ENCODE results near the gene SERINC3. TPM values are rescaled to one million over a fixed set of nuclear protein-coding genes. Genes with fewer than 3 reads are reported as not detected.

Gene SERINC3
- total and polyA plus RNA-seq, 2 of the 8 experiments (the other 6 are each of a cell fraction or from before 2014, with no cell fraction given), result 47.2 to 66.0 TPM

DNA sequence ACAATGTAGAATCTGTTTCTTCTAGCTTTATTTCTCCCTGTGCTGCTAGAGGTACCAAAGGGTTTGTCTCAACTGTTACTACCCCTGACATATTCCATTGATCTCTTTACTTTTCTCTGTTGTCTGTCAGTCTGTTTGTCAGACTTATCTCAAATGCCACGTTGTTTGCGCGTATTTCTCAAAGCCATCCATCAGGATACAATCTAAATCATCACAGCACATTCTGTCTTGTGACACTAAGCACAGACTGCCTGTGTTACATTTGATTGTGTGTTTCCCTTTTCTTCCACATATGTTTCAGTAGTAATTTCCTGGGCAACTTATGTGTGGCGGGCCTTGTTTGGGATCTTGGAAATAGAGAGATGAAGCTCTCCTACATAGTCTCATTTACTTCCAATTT, 30.2 kb upstream of the SERINC3 start:
- Histone ChIP-seq H3K9me3 (ENCODE audit: insufficient read depth in 2 of 2, low read depth in 1 of 2, low read length in 1 of 2) (no peaks in the 10 kb centered on the region), H3K4me1 (replicated peaks in 1 of 4; ENCODE audit: control insufficient read depth in 3 of 4, insufficient read depth in 4 of 4, low read length in 3 of 4) (no peaks in the 10 kb centered on the region), H3K4me3 (ENCODE audit: extremely low read depth in 1 of 4, insufficient read depth in 2 of 4, low read depth in 3 of 4, low read length in 4 of 4) (no peak overlapping the region), H4K8ac (ENCODE audit: extremely low read depth, insufficient read depth, low read length) (no peak overlapping the region), H3K14ac (ENCODE audit: insufficient read length) (no peak overlapping the region), H3K18ac (ENCODE audit: extremely low read depth, low read length) (no peak overlapping the region), H2BK120ac (replicated peaks; ENCODE audit: low read depth, low read length) (no peak overlapping the region), H3K56ac (replicated peaks; ENCODE audit: insufficient read length, low read depth, low read length) (no peak overlapping the region), H2AK5ac (ENCODE audit: low read depth, low read length) (no peak overlapping the region), H3K23me2 (ENCODE audit: low read depth, low read length) (no peaks in the 10 kb centered on the region), H3K79me2 (ENCODE audit: control insufficient read depth in 1 of 2, insufficient read depth in 2 of 2, low read length in 2 of 2) (no peaks in the 10 kb centered on the region), H4K5ac (ENCODE audit: insufficient read length, low read depth, low read length) (no peak overlapping the region), H2BK20ac (ENCODE audit: low read length) (no peak overlapping the region), H4K91ac (replicated peaks; ENCODE audit: insufficient read length, low read length) (no peak overlapping the region), H2AFZ (ENCODE audit: low read length) (no peak overlapping the region), H3K4me2 (ENCODE audit: insufficient read depth in 1 of 2, low read depth in 2 of 2, low read length in 2 of 2) (no peak overlapping the region), H3K27ac (ENCODE audit: low read depth, low read length) (no peak overlapping the region), H3K27me3 (replicated peaks in 1 of 4; ENCODE audit: control insufficient read depth in 3 of 4, extremely low read depth in 1 of 4, insufficient read depth in 3 of 4, low read length in 3 of 4) (no peaks in the 10 kb centered on the region), H2BK12ac (ENCODE audit: low read depth, low read length) (no peak overlapping the region), H2BK15ac (ENCODE audit: low read length) (no peak overlapping the region), H4K20me1 (replicated peaks in 1 of 2; ENCODE audit: control insufficient read depth in 1 of 2, insufficient read depth in 2 of 2, low read length in 2 of 2) (peaks cover 2 to 3% of the 10 kb centered on the region in 2 experiments), H3K79me1 (ENCODE audit: low read depth, low read length) (peaks cover 2% of the 10 kb centered on the region), H2BK5ac (ENCODE audit: low read depth, low read length) (no peak overlapping the region), H3K23ac (ENCODE audit: insufficient read length) (no peak overlapping the region), H3K36me3 (ENCODE audit: control insufficient read depth in 2 of 4, insufficient read depth in 4 of 4, low read length in 3 of 4) (no peaks in the 10 kb centered on the region), H3K4ac (replicated peaks; ENCODE audit: insufficient read length, low read depth, low read length) (no peak overlapping the region), H3K9ac (replicated peaks in 1 of 4; ENCODE audit: extremely low read depth in 1 of 4, low read depth in 3 of 4, low read length in 3 of 4) (no peak overlapping the region)
- FAIRE-seq (no peak), DNase-seq (ENCODE audit: low read depth in 1 of 2, low spot score in 2 of 2) (no peak)
- no peak for TF ChIP-seq POU5F1 (IDR thresholded peaks at IDR 0.05; ENCODE audit: low read depth, low read length)
- no peak for TF ChIP-seq PHF8 (conservative IDR thresholded peaks at IDR 0.05; ENCODE audit: low read depth, low read length)
- TF ChIP-seq KDM1A (IDR thresholded peaks at IDR 0.05; ENCODE audit: borderline replicate concordance, low read length), result no peak
- no peak for TF ChIP-seq EGR1 (IDR thresholded peaks at IDR 0.05; ENCODE audit: borderline replicate concordance, low read depth, low read length)
- TF ChIP-seq, protein P1, sequence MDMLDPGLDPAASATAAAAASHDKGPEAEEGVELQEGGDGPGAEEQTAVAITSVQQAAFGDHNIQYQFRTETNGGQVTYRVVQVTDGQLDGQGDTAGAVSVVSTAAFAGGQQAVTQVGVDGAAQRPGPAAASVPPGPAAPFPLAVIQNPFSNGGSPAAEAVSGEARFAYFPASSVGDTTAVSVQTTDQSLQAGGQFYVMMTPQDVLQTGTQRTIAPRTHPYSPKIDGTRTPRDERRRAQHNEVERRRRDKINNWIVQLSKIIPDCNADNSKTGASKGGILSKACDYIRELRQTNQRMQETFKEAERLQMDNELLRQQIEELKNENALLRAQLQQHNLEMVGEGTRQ (IDR thresholded peaks at IDR 0.05; ENCODE audit: low read length), result no peak
- TF ChIP-seq, protein P2, sequence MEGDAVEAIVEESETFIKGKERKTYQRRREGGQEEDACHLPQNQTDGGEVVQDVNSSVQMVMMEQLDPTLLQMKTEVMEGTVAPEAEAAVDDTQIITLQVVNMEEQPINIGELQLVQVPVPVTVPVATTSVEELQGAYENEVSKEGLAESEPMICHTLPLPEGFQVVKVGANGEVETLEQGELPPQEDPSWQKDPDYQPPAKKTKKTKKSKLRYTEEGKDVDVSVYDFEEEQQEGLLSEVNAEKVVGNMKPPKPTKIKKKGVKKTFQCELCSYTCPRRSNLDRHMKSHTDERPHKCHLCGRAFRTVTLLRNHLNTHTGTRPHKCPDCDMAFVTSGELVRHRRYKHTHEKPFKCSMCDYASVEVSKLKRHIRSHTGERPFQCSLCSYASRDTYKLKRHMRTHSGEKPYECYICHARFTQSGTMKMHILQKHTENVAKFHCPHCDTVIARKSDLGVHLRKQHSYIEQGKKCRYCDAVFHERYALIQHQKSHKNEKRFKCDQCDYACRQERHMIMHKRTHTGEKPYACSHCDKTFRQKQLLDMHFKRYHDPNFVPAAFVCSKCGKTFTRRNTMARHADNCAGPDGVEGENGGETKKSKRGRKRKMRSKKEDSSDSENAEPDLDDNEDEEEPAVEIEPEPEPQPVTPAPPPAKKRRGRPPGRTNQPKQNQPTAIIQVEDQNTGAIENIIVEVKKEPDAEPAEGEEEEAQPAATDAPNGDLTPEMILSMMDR (IDR thresholded peaks at IDR 0.05; ENCODE audit: control extremely low read depth in 1 of 3, insufficient read depth in 1 of 3, low read depth in 1 of 3, low read length in 3 of 3), result no peak
- no peak for TF ChIP-seq TBP (IDR thresholded peaks at IDR 0.05; ENCODE audit: low read depth, low read length)
- TF ChIP-seq HDAC2 (IDR thresholded peaks at IDR 0.05; ENCODE audit: borderline replicate concordance in 1 of 2, low read depth in 2 of 2, low read length in 2 of 2), result no peak
- no peak for TF ChIP-seq RNF2 (IDR thresholded peaks at IDR 0.05; ENCODE audit: borderline replicate concordance, low read depth, low read length, missing control alignments, poor library complexity, severe bottlenecking)
- POLR2A ChIA-PET (ENCODE audit: partially characterized antibody), result no interaction called here
- WGBS, 2 experiments (ENCODE audit: extremely low coverage in 1 of 2, insufficient coverage in 1 of 2, insufficient read length in 1 of 2, insufficient replicate concordance in 2 of 2, low coverage in 1 of 2, low lambda C conversion rate in 2 of 2, missing lambda C conversion rate in 1 of 2), result 93% methylated on average over 4 of the region's 4 CpGs; no CpG with 5 or more reads in 1 of the 2 experiments
- CTCF ChIA-PET (ENCODE audit: partially characterized antibody), result no interaction called here
